GM18502 (cell line): ENCODE measurements around the gene ST6GAL2.

Source experiments
- ATAC-seq: cut with Tn5 transposase; IDR thresholded peaks from one replicate; pipeline ENCODE4 v1.9.1; 2021; ENCODE audit warnings: mild to moderate bottlenecking; ENCODE audit not compliant: unreplicated experiment, poor library complexity

Gene ST6GAL2

DNA sequence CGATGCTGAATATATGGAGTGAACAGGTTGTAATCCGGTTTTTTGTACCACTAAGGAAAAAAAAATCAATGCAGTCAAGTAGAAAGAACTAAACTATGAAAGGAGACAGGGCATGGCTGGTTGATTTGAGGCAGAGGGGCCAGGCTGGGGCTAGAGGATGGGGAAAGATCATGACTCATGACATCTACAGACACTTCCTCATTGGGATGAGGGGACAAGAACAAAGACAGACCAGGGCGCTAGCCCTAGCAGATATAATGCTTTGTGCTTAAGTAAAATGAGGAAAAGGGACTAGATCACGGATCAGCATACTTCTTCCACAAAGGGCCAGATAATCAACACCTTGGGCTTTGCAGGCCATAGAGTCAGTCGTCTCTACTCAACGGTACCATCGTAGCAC is 55.8 kb downstream of the ST6GAL2 start:
- no peak for ATAC-seq

GRCh38 chr2:106828119-106828518 is 57.8 kb downstream of the ST6GAL2 start:
- ATAC-seq: no peak

DNA sequence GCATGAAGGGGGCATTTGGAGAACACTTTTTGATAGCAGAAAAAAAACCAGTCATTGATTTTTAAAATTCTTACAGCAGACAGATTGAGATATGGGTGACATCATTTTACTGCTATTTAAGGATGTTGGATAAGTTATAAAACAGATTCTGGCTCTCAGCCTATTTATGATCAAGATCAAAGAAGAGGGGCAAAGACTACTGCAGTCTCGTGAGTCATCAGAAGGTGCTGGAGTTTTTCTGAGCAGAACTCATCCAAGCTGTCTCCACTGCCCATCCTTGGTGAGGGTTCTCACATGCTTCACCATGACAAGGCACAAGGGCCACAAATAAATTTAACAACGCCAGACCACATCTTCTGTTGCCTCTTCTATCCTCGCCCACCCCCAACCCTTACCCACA is 58.8 kb downstream of the ST6GAL2 start:
- ATAC-seq: no peak

DNA sequence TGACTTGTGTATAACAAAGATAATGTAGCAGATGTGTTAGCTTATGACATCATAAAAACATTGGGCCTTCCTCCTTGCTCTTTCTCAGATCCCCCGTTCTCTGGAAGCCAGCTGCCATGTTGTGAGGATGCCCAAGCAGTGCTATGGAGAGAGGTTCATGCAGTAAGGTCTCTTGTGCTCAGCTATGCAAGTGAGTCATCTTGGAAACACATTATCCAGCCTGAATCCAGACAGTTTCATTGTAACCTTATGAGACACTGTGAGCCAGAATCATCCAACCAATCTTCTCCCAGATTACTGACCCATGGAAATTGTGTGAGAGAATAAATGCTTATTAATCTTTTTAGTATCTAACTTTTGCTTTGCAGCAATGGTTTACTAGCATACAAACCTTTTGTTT is 60.8 kb downstream of the ST6GAL2 start:
- no peak for ATAC-seq

DNA sequence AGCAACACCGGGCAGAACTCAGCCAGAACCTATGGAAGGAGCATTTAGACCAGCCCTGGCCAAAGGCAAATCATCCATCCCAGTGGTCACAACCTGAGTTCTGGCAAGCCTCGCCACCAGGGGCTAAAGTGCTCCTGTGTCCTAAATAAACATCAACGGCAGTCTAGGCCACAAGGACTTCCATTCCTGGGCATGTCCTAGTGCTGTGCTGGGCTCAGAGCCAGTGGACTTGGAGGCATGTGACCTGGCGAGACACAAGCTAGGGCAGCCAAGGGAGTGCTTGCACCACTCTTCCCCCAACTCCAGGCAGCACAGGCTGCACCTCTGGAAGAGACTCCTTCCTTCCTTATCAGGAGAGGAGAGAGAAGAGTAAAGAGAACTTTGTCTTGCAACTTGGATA is 69.0 kb downstream of the ST6GAL2 start:
- ATAC-seq: no peak

DNA sequence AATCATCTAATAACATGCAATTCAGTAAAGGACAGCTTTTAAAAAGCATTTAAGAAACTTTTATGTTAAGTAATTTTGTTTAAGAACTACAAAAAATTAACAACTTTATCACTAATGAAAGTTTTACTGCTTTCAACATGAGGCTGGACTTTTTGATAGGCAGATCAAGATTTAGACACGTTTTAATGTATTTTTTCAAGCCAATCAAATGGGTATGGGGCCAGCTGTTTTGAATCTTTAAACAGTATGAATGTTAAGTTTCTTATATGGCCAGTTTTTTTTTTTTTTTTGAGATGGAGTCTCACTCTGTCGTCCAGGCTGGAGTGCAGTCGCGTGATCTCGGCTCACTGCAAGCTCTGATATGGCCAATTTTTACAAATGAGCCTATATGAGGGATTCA is 73.1 kb downstream of the ST6GAL2 start:
- ATAC-seq: no peak

DNA sequence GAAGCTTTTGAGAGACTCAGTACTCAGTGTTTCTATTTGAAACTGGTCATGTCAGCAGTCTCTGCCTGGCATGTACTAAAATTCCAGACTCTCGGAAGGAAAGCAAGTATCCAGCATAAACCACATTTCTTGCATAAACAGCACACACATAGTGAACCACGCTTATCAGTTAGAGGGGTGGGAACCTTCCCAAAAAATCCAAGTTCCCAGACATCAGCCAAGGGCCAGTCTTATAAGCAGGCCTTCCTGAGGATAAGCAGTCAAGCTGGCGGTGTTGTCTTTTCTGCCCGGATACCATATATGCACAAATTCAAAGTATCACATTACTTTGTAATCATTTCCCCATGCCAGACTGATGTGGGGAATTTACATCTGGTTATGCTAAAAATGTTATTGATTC is 73.6 kb downstream of the ST6GAL2 start:
- no peak for ATAC-seq

GRCh38 chr2:106805716-106806115 is 80.3 kb downstream of the ST6GAL2 start:
- ATAC-seq: no peak

GRCh38 chr2:106804161-106804560 is 81.8 kb downstream of the ST6GAL2 start:
- ATAC-seq: no peak

DNA sequence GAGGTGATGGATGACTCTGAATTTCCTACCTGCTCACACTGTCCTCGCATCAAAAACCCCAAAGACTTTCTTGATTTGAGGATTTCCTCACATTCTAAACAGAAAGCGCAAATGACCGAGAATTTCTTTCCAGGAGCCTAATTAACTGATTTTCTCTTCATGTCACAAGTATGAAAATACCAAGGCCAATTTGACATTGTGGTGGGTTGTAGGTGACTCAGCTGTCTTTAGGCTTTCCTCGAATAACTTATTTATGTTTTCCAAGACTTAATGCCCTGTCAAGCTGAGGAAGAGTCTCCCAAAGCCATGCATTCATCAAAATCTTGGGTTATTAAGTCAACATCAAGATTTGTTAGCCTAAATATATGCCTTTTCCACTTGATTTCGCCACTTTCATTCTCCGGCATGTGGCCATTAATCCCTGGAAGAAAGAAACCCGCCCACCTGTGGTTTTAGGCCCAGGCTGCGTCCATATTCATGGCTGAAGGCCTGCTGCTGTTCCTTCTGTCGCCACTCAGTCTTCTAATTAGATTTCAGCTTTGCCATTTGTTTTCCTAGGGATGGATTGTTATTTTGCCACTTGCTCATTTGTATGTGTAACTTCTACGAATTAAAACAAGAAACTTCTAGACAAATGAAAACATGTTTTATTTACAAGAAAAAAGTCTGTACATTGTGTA is 84.9 kb downstream of the ST6GAL2 start:
- ATAC-seq: no peak

GRCh38 chr2:106800180-106800579 is 85.8 kb downstream of the ST6GAL2 start:
- no peak for ATAC-seq

- no peak for ATAC-seq
These were observed 87.0 kb downstream of the ST6GAL2 start for GRCh38 chr2:106798826-106799552.

DNA sequence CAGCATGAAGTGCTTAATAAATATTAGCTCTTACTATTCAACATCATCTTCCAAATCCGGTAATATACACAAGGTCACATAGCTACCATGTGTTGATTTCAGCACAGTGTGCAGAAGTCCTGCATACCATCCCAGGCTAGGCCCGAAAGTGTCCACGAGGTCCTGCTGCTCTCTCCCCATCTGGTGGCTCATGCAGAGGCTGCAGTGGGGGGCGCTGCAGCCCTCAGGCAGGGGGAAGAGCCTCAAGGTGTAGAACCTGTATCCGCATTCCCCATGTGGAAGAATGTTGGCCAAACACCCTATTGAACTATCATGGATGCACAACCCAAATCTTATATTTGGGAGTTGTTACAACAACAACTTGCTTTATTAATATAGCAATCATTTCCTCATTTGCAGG is 88.5 kb downstream of the ST6GAL2 start:
- no peak for ATAC-seq

DNA sequence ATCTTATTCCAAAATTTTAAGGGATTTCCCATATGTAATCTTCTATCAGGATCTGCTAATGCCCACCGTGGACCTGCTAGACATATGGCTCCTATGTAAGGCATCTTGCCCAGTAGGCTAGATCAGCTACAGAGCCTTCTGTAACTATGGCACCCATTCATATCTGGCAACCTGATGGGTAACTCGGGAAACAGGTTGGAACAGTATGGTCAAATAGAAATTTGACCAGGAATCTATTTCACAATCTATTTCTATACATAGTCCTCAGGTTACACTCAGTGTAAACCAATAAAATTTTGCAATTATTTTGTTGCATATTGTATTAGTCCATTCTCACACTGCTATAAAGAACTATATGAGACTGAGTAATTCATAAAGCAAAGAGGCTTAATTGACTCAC is 93.3 kb downstream of the ST6GAL2 start:
- ATAC-seq: no peak

DNA sequence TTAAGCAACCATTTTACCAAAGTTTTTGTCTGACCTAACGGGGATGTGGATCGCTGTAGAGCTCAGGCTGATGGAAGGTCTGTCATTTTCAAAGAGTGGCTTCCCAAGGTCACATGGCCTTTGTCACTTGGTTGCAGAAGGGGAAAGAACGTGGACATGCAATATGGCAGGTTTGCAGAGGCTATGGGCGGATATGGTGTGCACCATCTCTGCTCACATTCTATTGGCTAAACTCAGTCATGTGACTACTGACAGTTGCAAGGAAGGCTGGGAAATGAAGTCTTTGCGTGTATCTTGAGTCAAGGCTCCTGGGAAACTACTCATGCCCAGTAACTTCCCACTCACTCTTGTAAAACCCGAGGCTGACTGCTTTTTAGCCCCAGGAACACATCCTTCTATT is 96.8 kb downstream of the ST6GAL2 start:
- ATAC-seq: no peak

DNA sequence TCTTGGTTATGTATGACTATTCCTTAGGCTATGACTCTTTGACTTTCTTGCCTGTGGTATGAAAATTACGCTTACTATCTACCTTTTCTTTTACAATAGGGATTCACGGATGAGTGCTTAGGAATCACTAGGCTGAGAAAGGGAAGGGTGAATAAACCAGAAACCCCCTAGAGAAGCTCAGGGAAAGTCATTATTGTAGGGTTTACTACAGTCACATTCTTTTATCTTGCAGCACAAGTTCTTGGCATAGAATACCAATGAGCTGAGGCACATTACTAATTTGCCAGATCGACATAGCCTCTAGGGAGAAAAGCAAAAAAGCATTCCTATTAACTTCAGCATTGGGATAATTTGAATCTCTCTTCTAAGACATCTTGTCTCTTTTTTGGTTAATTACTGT is 103.3 kb downstream of the ST6GAL2 start:
- ATAC-seq: no peak

GRCh38 chr2:106781196-106781595 is 104.8 kb downstream of the ST6GAL2 start:
- no peak for ATAC-seq

DNA sequence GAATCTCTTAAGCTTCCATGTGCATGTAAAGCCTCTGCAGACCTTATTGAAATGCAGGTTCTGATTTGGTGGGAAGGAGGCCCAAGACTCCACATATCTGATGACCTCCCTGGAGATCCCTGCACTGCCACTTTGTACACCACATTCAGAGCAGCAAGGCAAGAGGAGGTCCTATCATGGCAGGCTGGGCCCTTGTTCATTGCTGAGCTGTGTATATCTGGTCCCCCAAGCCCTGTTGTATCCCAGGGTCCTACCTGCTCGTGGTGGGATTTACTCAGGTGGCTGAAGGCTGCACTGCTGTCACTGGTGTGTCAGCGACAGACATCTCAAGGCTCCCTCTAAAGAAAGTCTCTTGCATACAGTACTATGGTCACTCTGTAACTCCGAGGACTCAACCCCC is 114.2 kb downstream of the ST6GAL2 start:
- ATAC-seq: no peak

DNA sequence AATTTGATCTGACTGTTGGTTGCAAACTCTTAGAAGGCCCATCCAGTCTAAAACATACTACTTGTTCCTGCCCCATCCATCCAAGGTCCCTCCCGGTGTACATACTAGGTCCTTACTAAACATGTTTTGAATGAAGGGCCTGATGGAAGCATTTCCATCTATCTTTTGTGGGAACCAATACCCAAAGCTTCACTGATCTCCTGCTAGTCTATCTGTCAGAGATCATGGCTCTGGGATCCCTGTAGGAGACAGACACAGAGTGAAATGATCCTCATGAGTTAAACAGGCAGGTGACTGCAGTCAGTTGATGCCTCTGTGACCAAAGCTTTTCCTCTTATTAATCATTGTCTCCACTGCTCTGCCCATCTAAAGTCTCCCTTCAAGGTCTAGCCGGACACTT is 115.0 kb downstream of the ST6GAL2 start:
- no peak for ATAC-seq

- ATAC-seq: no peak
These were observed 121.4 kb downstream of the ST6GAL2 start for GRCh38 chr2:106764614-106765013.

GRCh38 chr2:106759966-106760365 is 126.0 kb downstream of the ST6GAL2 start:
- no peak for ATAC-seq

DNA sequence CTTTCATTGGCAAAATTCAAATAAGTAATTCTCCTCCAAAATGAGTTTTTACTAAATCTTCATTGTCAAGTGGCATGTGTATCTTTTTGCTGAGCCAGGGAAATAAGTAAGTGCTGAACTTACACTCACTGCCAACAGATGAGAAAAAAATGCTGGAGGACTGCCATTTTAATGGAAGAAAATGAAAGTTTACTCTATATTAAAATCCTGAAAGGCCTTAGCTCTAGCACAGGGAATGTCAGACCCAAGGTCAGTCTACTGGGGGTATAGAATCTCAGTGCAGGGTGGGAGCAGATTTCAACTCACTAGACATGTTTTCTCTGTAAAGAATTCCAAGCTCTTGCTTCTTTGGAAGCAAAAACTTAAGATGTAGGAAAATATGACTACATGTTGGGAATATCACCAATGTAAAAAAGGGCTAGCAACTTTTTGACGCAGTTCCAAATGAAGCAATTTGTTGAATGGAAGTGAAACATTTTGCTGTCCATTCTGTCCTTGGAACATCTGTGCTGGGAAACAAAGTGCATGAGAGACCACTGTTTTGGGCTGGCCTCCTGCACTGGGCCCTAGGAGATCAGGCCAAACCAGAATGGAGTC is 127.0 kb downstream of the ST6GAL2 start:
- ATAC-seq: no peak
